ENCODE measurements around the gene WDR89.
"Not testable (repeated sequence)": the region's sequence is repeated elsewhere in the genome, so short reads cannot be mapped to it uniquely, and the experiment has no call there.

The WDR89 gene, protein sequence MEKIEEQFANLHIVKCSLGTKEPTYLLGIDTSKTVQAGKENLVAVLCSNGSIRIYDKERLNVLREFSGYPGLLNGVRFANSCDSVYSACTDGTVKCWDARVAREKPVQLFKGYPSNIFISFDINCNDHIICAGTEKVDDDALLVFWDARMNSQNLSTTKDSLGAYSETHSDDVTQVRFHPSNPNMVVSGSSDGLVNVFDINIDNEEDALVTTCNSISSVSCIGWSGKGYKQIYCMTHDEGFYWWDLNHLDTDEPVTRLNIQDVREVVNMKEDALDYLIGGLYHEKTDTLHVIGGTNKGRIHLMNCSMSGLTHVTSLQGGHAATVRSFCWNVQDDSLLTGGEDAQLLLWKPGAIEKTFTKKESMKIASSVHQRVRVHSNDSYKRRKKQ

DNA sequence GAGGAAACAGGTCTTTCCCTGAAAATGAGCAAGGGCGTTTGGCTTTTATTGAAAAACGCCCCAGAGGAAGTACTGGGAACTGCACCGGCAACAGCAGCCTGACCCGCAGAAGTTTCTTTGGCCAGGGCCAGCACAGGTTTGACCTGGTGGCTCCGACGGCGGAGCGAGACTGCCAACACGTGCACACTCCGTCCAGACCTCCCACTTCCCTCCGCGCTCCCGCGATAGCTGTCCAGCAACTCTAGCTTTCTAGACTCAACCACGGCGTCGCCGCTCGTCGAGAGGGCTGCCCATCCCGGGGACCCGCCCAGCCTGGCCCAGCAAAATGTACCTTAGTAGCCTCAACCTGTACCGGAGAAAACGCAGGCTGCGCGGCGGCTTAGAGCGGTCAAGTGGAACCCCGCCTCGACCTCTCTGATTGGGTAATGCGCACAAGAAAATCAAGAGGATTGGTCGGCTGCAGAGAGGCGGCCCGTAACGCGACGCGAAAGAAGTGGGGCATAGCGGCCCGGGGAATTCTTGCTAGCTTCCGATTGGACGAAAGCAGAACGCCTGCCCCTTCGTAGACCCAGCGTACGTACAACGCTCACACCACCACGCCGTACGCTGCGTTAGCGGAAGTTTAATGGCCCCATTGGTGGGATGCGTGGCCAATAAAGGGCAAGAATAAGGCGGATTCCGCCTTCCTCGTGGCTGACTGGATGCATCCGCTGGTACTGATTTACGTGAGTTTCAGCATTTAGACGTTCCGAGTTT, at the start of gene WDR89:
TSS of gene WDR89 (minus strand) at position 399 of the 756 bp plus-strand sequence. CDS start 41,929 bp downstream, outside the sequence.
- peak; percentile 82 to 92 (median 86) for DNase-seq (ENCODE audit: low read depth in 4 of 4, low spot score in 1 of 4)

DNA sequence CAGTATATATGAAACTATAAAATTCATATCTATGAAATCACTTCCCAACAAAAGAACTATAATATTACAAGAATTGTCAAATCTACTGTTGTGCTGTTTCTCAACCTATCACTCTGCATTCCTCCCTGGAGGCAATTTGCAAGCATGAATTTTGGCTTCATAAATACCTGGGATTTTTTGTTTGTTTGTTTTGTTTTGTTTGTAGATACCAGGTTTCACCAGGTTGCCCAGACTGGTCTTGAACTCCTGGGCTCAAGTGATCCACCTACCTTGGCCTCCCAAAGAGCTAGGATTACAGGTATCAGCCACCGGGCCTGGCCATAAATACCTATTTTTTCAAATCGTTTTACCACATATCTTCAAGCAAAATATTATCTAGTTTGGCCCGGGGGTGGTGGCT, 47.5 kb upstream of the WDR89 start:
- no peak for DNase-seq (ENCODE audit: low read depth in 4 of 4, low spot score in 1 of 4)

GRCh38 chr14:63686926-63687325, 45.3 kb upstream of the WDR89 start:
- no peak for DNase-seq (ENCODE audit: low read depth in 4 of 4, low spot score in 1 of 4)

DNA sequence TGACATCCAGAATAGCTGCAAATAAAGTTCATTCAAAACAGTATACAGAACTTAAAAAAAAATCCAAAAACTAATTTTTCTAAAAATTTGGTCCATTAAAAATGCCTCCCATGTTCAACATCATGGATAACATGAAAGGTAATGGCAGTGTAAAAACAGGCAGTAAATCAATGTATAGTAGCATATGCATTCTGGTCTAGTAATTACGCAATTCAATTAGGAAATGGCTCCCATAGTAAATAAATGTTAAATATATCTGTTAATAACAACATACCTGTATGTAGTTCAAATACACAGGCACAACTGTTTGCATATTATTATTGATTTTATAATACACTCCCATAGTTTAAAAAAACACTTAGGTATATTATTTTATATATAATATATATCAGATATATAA, 43.7 kb upstream of the WDR89 start:
- no peak for DNase-seq (ENCODE audit: low read depth in 4 of 4, low spot score in 1 of 4)

GRCh38 chr14:63682727-63683593, 41.3 kb upstream of the WDR89 start:
- no peak for DNase-seq (ENCODE audit: low read depth in 4 of 4, low spot score in 1 of 4)

GRCh38 chr14:63678536-63678935, 36.9 kb upstream of the WDR89 start:
- DNase-seq (ENCODE audit: low read depth in 4 of 4, low spot score in 1 of 4) = no peak

DNA sequence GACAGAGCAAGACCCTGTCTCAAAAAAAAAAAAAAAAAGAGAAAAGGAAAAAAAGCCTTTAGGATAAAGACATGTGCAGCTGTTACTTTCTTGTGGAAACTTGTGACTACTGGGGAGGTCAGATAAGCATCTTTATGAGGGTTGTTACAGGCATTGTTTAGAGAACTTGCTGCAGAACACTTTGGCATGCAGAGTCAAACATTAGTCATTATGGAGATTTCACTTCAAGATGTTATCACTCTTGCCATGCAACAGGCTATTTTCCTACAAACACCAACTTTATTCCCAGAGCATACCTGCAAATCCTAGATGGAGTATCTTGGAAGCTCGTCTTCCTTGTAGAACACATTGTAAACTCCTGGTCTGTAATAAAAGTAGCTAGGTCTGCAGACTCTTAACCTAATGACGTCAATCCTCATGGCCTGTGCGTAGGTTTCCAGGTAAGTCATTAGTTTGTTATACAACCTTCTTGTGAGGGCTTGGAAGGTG, 36.3 kb upstream of the WDR89 start:
- DNase-seq (ENCODE audit: low read depth in 4 of 4, low spot score in 1 of 4) = no peak

- DNase-seq (ENCODE audit: low read depth in 4 of 4, low spot score in 1 of 4) = no peak
These were observed 34.9 kb upstream of the WDR89 start for GRCh38 chr14:63676615-63677014.

DNA sequence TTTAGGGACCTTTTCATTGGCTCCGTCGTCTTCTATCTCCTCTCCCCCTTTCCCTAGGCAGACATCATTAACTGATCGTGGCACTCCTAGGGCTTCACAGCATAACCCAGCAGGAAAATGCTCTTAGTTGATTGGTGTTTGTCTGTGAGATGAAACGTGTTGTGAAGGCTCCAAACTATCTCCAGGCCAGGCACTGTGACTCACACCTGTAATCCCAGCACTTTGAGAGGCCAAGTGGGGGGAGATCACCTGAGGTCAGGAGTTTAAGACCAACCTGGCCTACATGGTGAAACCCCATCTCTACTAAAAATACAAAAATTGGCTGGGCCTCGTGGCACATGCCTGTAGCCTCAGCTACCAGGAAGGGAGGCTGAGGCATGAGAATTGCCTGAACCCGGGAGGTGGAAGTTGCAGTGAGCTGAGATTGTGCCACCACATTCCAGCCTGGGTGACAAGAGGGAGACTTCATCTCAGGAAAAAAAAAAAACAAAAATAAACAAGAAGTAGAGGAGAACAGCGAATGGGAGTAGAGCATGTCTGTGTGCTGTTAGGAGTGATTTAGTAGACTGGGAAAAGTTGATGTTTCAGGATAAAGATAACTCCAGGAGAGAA, 32.3 kb upstream of the WDR89 start:
- no peak for DNase-seq (ENCODE audit: low read depth in 4 of 4, low spot score in 1 of 4)

DNA sequence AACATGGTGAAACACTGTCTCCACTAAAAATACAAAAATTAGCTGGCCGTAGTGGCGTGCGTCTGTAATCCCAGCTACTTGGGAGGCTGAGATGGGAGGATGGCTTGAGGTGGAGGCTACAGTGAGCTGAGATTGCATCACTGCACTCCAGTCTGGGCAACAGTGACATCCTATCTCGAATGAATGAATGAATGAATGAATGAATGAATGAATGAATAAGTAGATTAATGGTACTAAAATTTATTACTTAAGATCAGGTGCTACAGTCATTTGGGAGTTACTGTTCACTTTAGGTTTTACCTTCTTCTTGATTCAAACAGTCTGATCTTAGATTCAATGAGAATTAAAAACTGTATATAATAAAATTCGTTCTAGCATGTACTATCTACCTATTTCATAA, 31.6 kb upstream of the WDR89 start:
- DNase-seq (ENCODE audit: low read depth in 4 of 4, low spot score in 1 of 4) = no peak

DNA sequence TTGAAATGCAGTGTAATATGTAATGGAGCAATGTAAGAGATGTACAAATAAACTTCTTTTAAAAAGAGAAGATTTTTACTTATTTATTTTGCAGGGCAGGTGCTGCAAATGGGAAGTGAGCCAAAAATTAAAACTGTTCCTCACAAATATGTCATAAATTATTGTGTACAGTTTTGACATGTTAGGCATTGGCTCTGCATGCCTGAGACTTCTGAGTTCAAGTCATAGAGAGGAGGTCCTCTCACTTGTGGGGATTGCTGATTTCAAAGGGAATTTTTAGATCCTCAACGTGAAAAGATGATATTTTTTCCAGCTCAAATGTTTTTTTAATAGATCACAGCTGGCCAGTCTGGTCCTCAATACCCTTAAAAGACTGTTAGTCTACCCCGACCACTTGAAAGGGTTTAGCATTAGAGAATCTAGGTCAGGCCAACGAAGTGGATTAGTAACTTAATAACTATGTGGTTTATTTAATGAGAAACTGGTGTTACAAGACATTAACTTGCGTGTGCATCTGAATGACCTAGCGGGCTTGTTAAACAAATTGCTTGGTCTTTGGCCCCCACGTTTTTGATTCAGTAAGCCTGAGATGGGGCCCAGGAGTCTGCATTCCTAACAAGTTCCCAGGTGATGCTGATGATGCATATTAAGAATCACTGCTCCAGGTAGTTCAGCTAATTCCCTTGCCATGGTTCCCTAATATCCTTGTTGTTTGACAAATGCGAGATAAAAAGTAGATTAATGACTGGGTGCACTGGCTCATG, 30.9 kb upstream of the WDR89 start:
- no peak for DNase-seq (ENCODE audit: low read depth in 4 of 4, low spot score in 1 of 4)

DNA sequence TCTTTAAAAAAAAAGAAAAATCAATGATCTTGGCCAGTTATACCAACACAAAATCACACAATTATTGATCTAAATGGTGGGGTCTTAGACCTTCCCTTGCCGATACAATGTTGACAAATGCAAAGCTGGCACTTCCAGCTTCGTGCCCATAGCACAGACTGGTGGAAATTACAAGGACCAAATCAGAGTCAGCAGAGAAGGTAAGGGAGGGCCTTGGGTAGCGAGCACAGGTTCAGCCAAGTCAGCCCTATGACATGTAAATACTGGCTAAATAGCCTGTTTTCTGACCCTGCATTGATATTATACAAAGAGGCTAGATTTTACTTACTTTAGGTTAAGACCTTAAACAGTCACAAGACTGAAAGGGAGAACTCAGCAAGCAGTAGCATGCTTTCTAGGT, 30.3 kb upstream of the WDR89 start:
- DNase-seq (ENCODE audit: low read depth in 4 of 4, low spot score in 1 of 4) = no peak

DNA sequence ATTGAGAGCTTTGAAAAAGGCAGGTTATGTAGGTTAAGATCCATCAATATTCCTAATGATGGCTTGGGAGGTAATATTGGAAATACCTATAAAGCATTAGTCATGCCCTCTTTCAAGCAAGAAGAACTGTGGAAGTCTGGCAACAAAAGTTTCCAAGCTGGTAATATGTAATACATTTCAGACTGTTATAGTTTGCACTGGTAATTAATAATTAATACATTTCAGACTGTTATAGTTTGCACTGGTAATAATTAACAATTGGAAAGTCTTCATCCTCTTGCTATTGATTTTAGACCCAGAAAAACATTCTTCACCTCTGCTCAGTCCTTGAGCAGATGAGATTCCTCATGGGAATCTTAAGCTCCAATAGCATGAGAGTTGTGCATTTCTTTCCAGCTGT, 29.0 kb upstream of the WDR89 start:
- no peak for DNase-seq (ENCODE audit: low read depth in 4 of 4, low spot score in 1 of 4)

GRCh38 chr14:63666335-63666734, 24.7 kb upstream of the WDR89 start:
- DNase-seq (ENCODE audit: low read depth in 4 of 4, low spot score in 1 of 4) = no peak

- no peak for DNase-seq (ENCODE audit: low read depth in 4 of 4, low spot score in 1 of 4)
These were observed 22.0 kb upstream of the WDR89 start for GRCh38 chr14:63663428-63664341.

DNA sequence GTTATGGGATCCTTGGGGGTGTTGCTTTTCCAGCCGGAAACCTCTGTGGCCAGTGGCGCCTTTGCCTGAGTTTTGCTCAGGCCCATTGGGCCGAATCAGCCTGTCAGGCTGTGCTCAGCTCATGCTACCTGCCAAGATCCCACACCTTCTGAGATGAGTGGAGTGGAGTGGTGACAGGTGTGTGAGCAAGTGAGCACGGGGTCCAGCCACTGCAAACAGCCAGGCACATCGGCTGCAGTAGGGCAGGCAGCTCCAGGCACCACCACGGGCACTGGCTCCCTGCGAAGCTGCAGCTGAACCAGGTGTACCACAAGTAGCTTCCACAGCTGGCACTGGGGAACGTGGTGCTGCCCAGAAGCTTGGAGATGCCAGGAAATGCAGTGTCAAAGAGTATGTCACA, 21.1 kb upstream of the WDR89 start:
- no peak for DNase-seq (ENCODE audit: low read depth in 4 of 4, low spot score in 1 of 4)

DNA sequence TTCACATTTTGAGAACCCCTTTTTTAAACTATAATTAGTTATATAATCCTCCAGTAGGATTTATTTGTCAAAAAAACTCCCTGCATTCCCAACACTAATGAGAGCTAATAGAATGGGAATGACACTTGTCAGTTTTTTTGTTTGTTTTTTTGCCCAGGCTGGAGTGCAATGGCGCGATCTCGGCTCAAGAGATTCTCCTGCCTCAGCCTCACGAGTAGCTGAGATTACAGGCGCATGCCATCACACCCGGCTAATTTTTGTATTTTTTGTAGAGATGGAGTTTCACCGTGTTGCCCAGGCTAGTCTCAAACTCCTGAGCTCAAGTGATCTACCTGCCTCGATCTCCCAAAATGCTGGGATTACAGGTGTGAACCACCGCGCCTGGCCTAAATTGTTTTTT, 20.2 kb upstream of the WDR89 start:
- DNase-seq (ENCODE audit: low read depth in 4 of 4, low spot score in 1 of 4) = not testable (repeated sequence)

- DNase-seq (ENCODE audit: low read depth in 4 of 4, low spot score in 1 of 4) = no peak
These were observed 18.1 kb upstream of the WDR89 start for GRCh38 chr14:63659726-63660125.

GRCh38 chr14:63656194-63656593, 14.5 kb upstream of the WDR89 start:
- no peak for DNase-seq (ENCODE audit: low read depth in 4 of 4, low spot score in 1 of 4)

Measured in stimulated activated CD4-positive, alpha-beta T cell treated with anti-CD3 and anti-CD28 coated beads, Interleukin-1b, Interleukin-23, amount 100 ng/mL, for 24 hours (primary cell).